PC-3 (cell line): ENCODE data around the gene PICALM. TPM values are rescaled to one million over a fixed set of nuclear protein-coding genes. Genes with fewer than 3 reads are reported as not detected.
A peak's percentile ranks its signal among the peaks of the same experiment; 100 is the strongest.

ENCODE experiments used
- ATAC-seq: fragments of 200-7000 bp; cut with Tn5 transposase; 2 replicates; pipeline ENCODE4 v1.9.1; 2020; ENCODE audit warnings: mild to moderate bottlenecking, moderate library complexity
- BruUV-seq: library from RNA; stranded (reverse); fragments of 400-500 nt; replicated peaks from 2 replicates; lab custom pipeline; 2021; lab: Mats Ljungman, UMichigan
- CTCF ChIA-PET: fragments of 300-600 bp; sonication (Branson Sonifier 250); formaldehyde crosslinking; loops from one replicate; lab custom pipeline; 2022; ENCODE audit warnings: antibody characterized with exemption; lab: Charles Lee
- POLR2A ChIA-PET: fragments of 300-600 bp; sonication (Branson Sonifier 250); formaldehyde crosslinking; loops from one replicate; lab custom pipeline; 2022; ENCODE audit warnings: antibody characterized with exemption; ENCODE audit not compliant: unreplicated experiment; lab: Charles Lee
- DNase-seq: peaks from one replicate; pipeline ENCODE4 v3.0.0-alpha.2; 2015
- H2AFZ ChIP-seq: fragments of 300-600 bp; sonication (generic); 2 replicates; pipeline ENCODE4 v1.6.0; 2016; ENCODE audit warnings: antibody characterized with exemption, low read length
- H3F3A ChIP-seq: fragments of 300-600 bp; sonication (generic); one replicate; pipeline ENCODE4 v1.6.0; 2017; ENCODE audit warnings: antibody characterized with exemption, low read length, control low read depth, mild to moderate bottlenecking; ENCODE audit not compliant: unreplicated experiment
- H3K27ac ChIP-seq: fragments of 300-600 bp; sonication (generic); 2 replicates; pipeline ENCODE4 v1.5.1; 2016; ENCODE audit warnings: mild to moderate bottlenecking, low read length
- H3K27me3 ChIP-seq: fragments of 300-600 bp; sonication (generic); 2 replicates; pipeline ENCODE4 v1.6.1; 2016; ENCODE audit warnings: low read length, mixed read lengths
- H3K36me3 ChIP-seq: fragments of 300-600 bp; sonication (generic); 2 replicates; pipeline ENCODE4 v1.6.1; 2016; ENCODE audit warnings: low read depth, mixed run types, low read length, mixed read lengths
- H3K4me1 ChIP-seq: fragments of 300-600 bp; sonication (generic); 2 replicates; pipeline ENCODE4 v1.5.1; 2016; ENCODE audit warnings: low read length; ENCODE audit not compliant: insufficient read depth
- H3K4me2 ChIP-seq: fragments of 300-600 bp; sonication (generic); 2 replicates; pipeline ENCODE4 v1.6.0; 2016; ENCODE audit warnings: low read length
- H3K4me3 ChIP-seq: fragments of 300-600 bp; sonication (generic); 2 replicates; pipeline ENCODE4 v1.5.1; 2016; ENCODE audit warnings: mild to moderate bottlenecking, low read length, mixed read lengths
- H3K79me2 ChIP-seq: fragments of 300-600 bp; sonication (generic); 2 replicates; pipeline ENCODE4 v1.6.1; 2017; ENCODE audit warnings: low read length, mixed read lengths
- H3K9ac ChIP-seq: fragments of 300-600 bp; sonication (generic); 2 replicates; pipeline ENCODE4 v1.6.0; 2016; ENCODE audit warnings: mild to moderate bottlenecking, low read length
- H3K9me2 ChIP-seq: fragments of 300-600 bp; sonication (generic); replicated peaks from 2 replicates; pipeline ENCODE4 v1.6.1; 2016; ENCODE audit warnings: mixed run types, low read length, mixed read lengths
- H3K9me3 ChIP-seq: fragments of 300-600 bp; sonication (generic); 2 replicates; pipeline ENCODE4 v1.6.1; 2016; ENCODE audit warnings: low read length, mixed read lengths
- H4K20me1 ChIP-seq: fragments of 300-600 bp; sonication (generic); 2 replicates; pipeline ENCODE4 v1.6.1; 2016; ENCODE audit warnings: low read length, mixed read lengths
- EZH2 ChIP-seq: fragments of 300-600 bp; sonication (generic); IDR thresholded peaks from one replicate; pipeline ENCODE4 v1.6.1; 2017; ENCODE audit warnings: antibody characterized with exemption, mild to moderate bottlenecking, low read length; ENCODE audit not compliant: unreplicated experiment
- EZH2phosphoT487 ChIP-seq: fragments of 300-600 bp; sonication (generic); IDR thresholded peaks from 2 replicates; pipeline ENCODE4 v1.6.1; 2018; ENCODE audit warnings: mild to moderate bottlenecking, antibody characterized with exemption, low read length, borderline replicate concordance
- intact Hi-C: fragments of 100-400 bp; cut with micrococcal nuclease; formaldehyde crosslinking; loops from 2 replicates; pipeline ENCODE4 v1.9.0; 2023
- total RNA-seq: library from RNA; depleted of rRNA; stranded (reverse); fragments of >200 nt; gene quantifications from 2 replicates; pipeline ENCODE4 v1.2.3, GENCODE V29; 2014
- TF ChIP-seq, protein P1 (sequence below): fragments of 300-600 bp; sonication (generic); conservative IDR thresholded peaks from 2 replicates; pipeline ENCODE4 v1.5.1; 2017; ENCODE audit warnings: antibody characterized with exemption, low read depth, mild to moderate bottlenecking, low read length

The PICALM gene
- total RNA-seq, 1 experiment from 2014 or later = 59.3 TPM

DNA sequence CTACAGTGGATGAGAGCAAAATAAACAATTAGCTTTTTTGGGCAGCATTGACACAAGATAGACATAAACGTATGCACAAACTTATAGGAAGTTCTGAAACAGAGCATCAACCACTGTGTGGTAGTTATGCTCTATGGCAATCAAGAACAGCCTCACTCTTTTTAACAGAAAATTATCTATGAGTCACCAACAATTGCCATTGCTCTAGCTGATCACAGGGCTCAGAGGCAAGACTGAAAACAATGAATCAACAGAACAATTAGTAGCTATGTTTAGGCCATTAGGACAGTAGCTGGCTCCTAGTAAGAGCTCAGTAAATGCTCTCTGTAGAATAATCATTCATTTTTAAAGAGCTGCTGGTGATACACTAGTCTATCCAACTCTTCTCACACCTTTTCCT lies 34.9 kb upstream of the PICALM start:
- Histone ChIP-seq H3K79me2 (no peaks in the 10 kb centered on the region), H3F3A (no peaks in the 10 kb centered on the region), H3K27me3 (no peaks in the 10 kb centered on the region), H3K9me3 (no peaks in the 10 kb centered on the region), H2AFZ (no peak overlapping the region), H3K9ac (no peak overlapping the region), H3K9me2 (no peaks in the 10 kb centered on the region), H3K4me1 (peaks cover 32% of the 10 kb centered on the region), H3K4me2 (no peak overlapping the region), H3K36me3 (no peaks in the 10 kb centered on the region), H4K20me1 (no peaks in the 10 kb centered on the region), H3K27ac (no peak overlapping the region), H3K4me3 (no peak overlapping the region)
- no peak for ATAC-seq
- POLR2A ChIA-PET = no interaction called here
- CTCF ChIA-PET = no interaction called here
- peak; percentile 16 for DNase-seq
- BruUV-seq = no TSS peak
- TF ChIP-seq, protein P1, sequence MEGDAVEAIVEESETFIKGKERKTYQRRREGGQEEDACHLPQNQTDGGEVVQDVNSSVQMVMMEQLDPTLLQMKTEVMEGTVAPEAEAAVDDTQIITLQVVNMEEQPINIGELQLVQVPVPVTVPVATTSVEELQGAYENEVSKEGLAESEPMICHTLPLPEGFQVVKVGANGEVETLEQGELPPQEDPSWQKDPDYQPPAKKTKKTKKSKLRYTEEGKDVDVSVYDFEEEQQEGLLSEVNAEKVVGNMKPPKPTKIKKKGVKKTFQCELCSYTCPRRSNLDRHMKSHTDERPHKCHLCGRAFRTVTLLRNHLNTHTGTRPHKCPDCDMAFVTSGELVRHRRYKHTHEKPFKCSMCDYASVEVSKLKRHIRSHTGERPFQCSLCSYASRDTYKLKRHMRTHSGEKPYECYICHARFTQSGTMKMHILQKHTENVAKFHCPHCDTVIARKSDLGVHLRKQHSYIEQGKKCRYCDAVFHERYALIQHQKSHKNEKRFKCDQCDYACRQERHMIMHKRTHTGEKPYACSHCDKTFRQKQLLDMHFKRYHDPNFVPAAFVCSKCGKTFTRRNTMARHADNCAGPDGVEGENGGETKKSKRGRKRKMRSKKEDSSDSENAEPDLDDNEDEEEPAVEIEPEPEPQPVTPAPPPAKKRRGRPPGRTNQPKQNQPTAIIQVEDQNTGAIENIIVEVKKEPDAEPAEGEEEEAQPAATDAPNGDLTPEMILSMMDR = no peak
- TF ChIP-seq EZH2phosphoT487 = no peak
- no peak for TF ChIP-seq EZH2
- intact Hi-C loops = no loop called here

DNA sequence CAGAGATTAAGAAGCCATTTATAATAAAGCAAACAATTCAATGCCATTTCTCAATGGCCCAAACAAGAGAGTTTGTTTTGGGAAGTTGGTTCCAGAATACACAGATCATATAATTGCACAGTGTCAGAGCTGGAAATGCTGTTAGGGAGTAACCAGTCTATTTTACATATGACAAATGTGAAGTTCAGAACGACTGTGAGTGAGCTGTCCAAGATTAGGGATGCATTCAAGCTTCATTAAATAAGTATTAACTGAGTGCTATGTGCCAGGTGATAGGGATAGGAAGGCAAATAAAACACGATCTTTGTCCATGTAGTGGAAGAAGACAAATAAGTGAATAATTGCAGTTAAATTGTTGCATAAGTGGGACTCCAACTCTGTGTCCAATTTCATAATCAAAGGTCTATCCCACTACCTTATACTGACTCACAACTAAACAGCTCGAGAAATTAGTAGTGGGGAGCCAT lies 33.1 kb upstream of the PICALM start:
- Histone ChIP-seq H3K9me3 (no peaks in the 10 kb centered on the region), H3K27me3 (no peaks in the 10 kb centered on the region), H3K9ac (no peak overlapping the region), H3K9me2 (no peaks in the 10 kb centered on the region), H3K36me3 (no peaks in the 10 kb centered on the region), H3K4me1 (peaks cover 32% of the 10 kb centered on the region), H4K20me1 (no peaks in the 10 kb centered on the region), H2AFZ (no peak overlapping the region), H3K4me3 (no peak overlapping the region), H3F3A (no peaks in the 10 kb centered on the region), H3K27ac (peak overlapping the region; percentile 65), H3K79me2 (no peaks in the 10 kb centered on the region), H3K4me2 (peak overlapping the region; percentile 71)
- intact Hi-C loops = no loop called here
- ATAC-seq (peak; percentile 91), DNase-seq (peak; percentile 81)
- CTCF ChIA-PET = no interaction called here
- POLR2A ChIA-PET = interaction anchor here (0.5 to 0.7 kb wide), 2 partner anchors 78 to 239 kb away, joined by 3 to 5 read pairs; no protein-coding TSS in a partner anchor
- TF ChIP-seq EZH2phosphoT487 (no peak), EZH2 (no peak)
- no TSS peak for BruUV-seq

DNA sequence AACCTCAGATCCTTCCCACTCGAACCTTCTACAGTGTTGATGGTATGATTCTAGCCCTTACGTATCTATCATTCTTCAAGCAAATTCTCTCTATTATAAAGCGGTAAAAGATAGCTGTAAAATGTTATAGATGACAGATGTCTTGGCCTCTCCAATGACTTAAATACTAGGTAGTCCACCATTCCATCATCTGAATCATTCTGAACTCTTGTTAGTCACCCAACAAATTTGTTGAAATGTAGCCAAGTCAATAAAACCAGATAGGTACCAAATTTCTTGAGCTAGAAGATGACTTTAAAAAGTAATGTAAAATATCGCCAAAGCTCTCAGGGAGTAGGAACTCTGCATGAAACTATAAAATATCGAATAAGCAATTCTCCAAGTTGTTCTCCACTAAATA lies 32.6 kb upstream of the PICALM start:
- H2AFZ ChIP-seq = no peak overlapping the region
- intact Hi-C loops = no loop called here
- TF ChIP-seq, protein P1 = no peak
- TF ChIP-seq EZH2 (no peak), EZH2phosphoT487 (no peak)
- no peak overlapping the region for H3K4me3 ChIP-seq
- ChIA-PET POLR2A (interaction anchor here (0.5 kb wide), 1 partner anchor 78 kb away, joined by 3 read pairs; no protein-coding TSS in a partner anchor), CTCF (no interaction called here)
- peak overlapping the region; percentile 65 for H3K27ac ChIP-seq
- H3K79me2 ChIP-seq = no peaks in the 10 kb centered on the region
- no peaks in the 10 kb centered on the region for H3K27me3 ChIP-seq
- BruUV-seq = no TSS peak
- H3K9ac ChIP-seq = no peak overlapping the region
- no peaks in the 10 kb centered on the region for H3F3A ChIP-seq
- H4K20me1 ChIP-seq = no peaks in the 10 kb centered on the region
- ATAC-seq (peak; percentile 54), DNase-seq (peak; percentile 72)
- no peaks in the 10 kb centered on the region for H3K36me3 ChIP-seq
- no peaks in the 10 kb centered on the region for H3K9me2 ChIP-seq
- H3K4me2 ChIP-seq = peak overlapping the region; percentile 71
- H3K4me1 ChIP-seq = peaks cover 32% of the 10 kb centered on the region
- H3K9me3 ChIP-seq = no peaks in the 10 kb centered on the region
